CD4-positive, alpha-beta T cell (primary cell): Measurements from ENCODE around the gene CACNA2D4. TPM values are rescaled to one million over a fixed set of nuclear protein-coding genes. Genes with fewer than 3 reads are reported as not detected.

Source experiments
- ATAC-seq: fragments of 200-7000 bp; cut with Tn5 transposase; one replicate; pipeline ENCODE4 v1.10.0; 2022; ENCODE audit warnings: mild to moderate bottlenecking; ENCODE audit not compliant: poor library complexity
- CTCF ChIA-PET: fragments of 350-600 bp; sonication (Branson Sonifier 250); formaldehyde crosslinking; loops from one replicate; lab custom pipeline; 2021; ENCODE audit warnings: antibody characterized with exemption, inconsistent platforms; lab: Charles Lee
- POLR2A ChIA-PET: fragments of 350-600 bp; sonication (Branson Sonifier 250); formaldehyde crosslinking; loops from one replicate; lab custom pipeline; 2021; ENCODE audit warnings: antibody characterized with exemption, inconsistent platforms; lab: Charles Lee
- DNase-seq, 14 experiments: peaks; one replicate each; pipeline ENCODE4 v3.0.0-alpha.2; 2013 to 2020; ENCODE audit warnings: mixed read lengths in 2 of 14
- H3K27ac ChIP-seq, 2 donors: one replicate each; pipeline versions ENCODE4 v1.5.1 to v1.7.0; 2013; ENCODE audit warnings: low read length in 2 of 2, low read depth in 1 of 2, mild to moderate bottlenecking in 1 of 2
- H3K27me3 ChIP-seq, 2 experiments: 1 replicate in 1 of 2; 2 replicates in 1 of 2; pipeline versions ENCODE4 v1.6.1 to v1.7.0; 2013; ENCODE audit warnings: low read length in 2 of 2, control low read depth in 1 of 2, mild to moderate bottlenecking in 1 of 2, moderate library complexity in 1 of 2; ENCODE audit not compliant: insufficient read depth in 2 of 2, control insufficient read depth in 1 of 2
- H3K36me3 ChIP-seq: one replicate; pipeline ENCODE4 v1.6.1; 2013; ENCODE audit warnings: low read length, control low read depth; ENCODE audit not compliant: insufficient read depth
- H3K4me1 ChIP-seq: one replicate; pipeline ENCODE4 v1.6.1; 2013; ENCODE audit warnings: low read length, control low read depth; ENCODE audit not compliant: insufficient read depth
- H3K4me3 ChIP-seq: one replicate; pipeline ENCODE4 v1.5.1; 2013; ENCODE audit warnings: mild to moderate bottlenecking, low read length, moderate library complexity
- H3K9me3 ChIP-seq, 2 experiments: 1 replicate in 1 of 2; 2 replicates in 1 of 2; pipeline versions ENCODE4 v1.6.1 to v1.7.0; 2013; ENCODE audit warnings: low read length in 2 of 2, mild to moderate bottlenecking in 2 of 2, control low read depth in 1 of 2, moderate library complexity in 1 of 2; ENCODE audit not compliant: control insufficient read depth in 1 of 2, insufficient read depth in 1 of 2
- H3K27ac Mint-ChIP-seq: one replicate; pipeline ENCODE4 v1.8.0; 2020; ENCODE audit warnings: mixed read lengths
- H3K27me3 Mint-ChIP-seq: one replicate; pipeline ENCODE4 v1.8.0; 2021; ENCODE audit warnings: mixed read lengths
- H3K36me3 Mint-ChIP-seq: one replicate; pipeline ENCODE4 v1.8.0; 2021; ENCODE audit warnings: low read depth, mixed read lengths
- H3K4me1 Mint-ChIP-seq: one replicate; pipeline ENCODE4 v1.8.0; 2021; ENCODE audit warnings: low read depth, mixed read lengths
- H3K4me3 Mint-ChIP-seq: one replicate; pipeline ENCODE4 v1.8.0; 2020; ENCODE audit warnings: mild to moderate bottlenecking, mixed read lengths
- H3K9me3 Mint-ChIP-seq: one replicate; pipeline ENCODE4 v1.8.0; 2020; ENCODE audit warnings: mixed read lengths
- intact Hi-C, 2 experiments: fragments of 100-400 bp; cut with DNase I in 1 of 2; cut with micrococcal nuclease in 1 of 2; formaldehyde crosslinking; loops; one replicate each; pipeline versions ENCODE4 v1.15.1 to v1.9.0; 2023 to 2025; cut with DNase I, micrococcal nuclease
- polyA plus RNA-seq, 2 donors: library from polyadenylated mRNA; unstranded; fragments of 120-200 nt; gene quantifications; one replicate each; pipeline ENCODE4 v1.2.1, GENCODE V29; 2013
- total RNA-seq, 174 experiments: library from RNA in 2 of 174; stranded (reverse) in 2 of 174; gene quantifications; one replicate each; pipeline ENCODE4 v1.2.3 and lab custom pipeline; 2021 to 2026
- TF ChIP-seq, protein P1 (sequence below): fragments of 200-600 bp; IDR thresholded peaks from one replicate; pipeline ENCODE4 v1.8.0; 2022; ENCODE audit warnings: antibody characterized with exemption, mild to moderate bottlenecking

Gene CACNA2D4, protein sequence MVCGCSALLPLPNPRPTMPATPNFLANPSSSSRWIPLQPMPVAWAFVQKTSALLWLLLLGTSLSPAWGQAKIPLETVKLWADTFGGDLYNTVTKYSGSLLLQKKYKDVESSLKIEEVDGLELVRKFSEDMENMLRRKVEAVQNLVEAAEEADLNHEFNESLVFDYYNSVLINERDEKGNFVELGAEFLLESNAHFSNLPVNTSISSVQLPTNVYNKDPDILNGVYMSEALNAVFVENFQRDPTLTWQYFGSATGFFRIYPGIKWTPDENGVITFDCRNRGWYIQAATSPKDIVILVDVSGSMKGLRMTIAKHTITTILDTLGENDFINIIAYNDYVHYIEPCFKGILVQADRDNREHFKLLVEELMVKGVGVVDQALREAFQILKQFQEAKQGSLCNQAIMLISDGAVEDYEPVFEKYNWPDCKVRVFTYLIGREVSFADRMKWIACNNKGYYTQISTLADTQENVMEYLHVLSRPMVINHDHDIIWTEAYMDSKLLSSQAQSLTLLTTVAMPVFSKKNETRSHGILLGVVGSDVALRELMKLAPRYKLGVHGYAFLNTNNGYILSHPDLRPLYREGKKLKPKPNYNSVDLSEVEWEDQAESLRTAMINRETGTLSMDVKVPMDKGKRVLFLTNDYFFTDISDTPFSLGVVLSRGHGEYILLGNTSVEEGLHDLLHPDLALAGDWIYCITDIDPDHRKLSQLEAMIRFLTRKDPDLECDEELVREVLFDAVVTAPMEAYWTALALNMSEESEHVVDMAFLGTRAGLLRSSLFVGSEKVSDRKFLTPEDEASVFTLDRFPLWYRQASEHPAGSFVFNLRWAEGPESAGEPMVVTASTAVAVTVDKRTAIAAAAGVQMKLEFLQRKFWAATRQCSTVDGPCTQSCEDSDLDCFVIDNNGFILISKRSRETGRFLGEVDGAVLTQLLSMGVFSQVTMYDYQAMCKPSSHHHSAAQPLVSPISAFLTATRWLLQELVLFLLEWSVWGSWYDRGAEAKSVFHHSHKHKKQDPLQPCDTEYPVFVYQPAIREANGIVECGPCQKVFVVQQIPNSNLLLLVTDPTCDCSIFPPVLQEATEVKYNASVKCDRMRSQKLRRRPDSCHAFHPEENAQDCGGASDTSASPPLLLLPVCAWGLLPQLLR
- total RNA-seq (10 to 100 TPM; 10.5 to 11.3 TPM), total RNA-seq (lab: John Stamatoyannopoulos, UW) (1.8 to 17.2 (median 6.4) reads per million in 172 experiments)
- 18.7 TPM for polyA plus RNA-seq (2013, experiment 1 of 2)
- polyA plus RNA-seq (2013, experiment 2 of 2): 22.8 TPM

DNA sequence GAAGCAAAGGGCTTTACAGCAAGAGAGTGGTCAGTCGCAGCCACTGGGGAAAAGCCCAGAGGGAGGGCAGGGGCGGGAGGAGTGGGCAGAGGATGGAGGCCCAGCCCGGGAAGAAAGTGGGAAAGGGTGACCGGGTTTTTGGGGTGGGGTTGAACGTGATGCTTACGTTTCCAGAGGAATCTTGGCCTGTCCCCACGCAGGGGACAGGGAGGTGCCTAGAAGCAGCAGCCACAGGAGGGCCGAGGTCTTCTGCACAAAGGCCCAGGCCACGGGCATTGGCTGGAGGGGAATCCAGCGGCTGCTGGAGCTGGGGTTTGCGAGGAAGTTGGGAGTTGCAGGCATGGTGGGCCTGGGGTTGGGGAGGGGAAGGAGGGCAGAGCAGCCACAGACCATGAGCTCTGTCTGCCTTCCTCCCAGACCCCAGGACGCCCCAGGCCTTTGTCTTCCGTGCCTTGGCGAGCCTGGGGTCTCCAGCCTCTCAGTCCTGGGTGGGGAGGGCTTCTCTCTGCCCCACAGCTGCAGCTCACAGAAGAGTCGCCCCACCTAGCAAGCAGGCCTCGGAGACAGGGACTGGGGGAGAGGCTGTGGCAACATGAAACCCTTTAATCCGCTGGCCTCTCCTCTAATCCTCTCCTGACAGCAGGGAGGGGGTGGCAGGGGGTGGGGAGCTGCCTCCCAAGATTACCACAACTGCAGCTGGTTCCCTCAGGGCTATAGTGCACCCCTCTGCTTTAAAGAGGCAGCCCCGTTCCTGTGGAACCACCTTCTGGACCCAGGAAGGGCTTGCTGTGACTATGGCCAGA is at the start of gene CACNA2D4:
Gene CACNA2D4, minus strand, starts transcription at position 572 of the 803 bp plus-strand sequence. Its CDS starts 179 bp downstream, at position 393.
- no peak within 1 kb of the TSS for H3K27ac ChIP-seq
- Mint-ChIP-seq H3K4me3 (peak within 1 kb of the TSS; percentile 6), H3K4me1 (peaks cover 32% of the 10 kb centered on the region), H3K27me3 (peaks cover 18% of the 10 kb centered on the region), H3K27ac (no peak within 1 kb of the TSS), H3K36me3 (no peaks in the 10 kb centered on the region), H3K9me3 (no peaks in the 10 kb centered on the region)
- no peaks in the 10 kb centered on the region for H3K27me3 ChIP-seq
- H3K36me3 ChIP-seq: no peaks in the 10 kb centered on the region
- peaks cover 46% of the 10 kb centered on the region for H3K4me1 ChIP-seq
- no peaks in the 10 kb centered on the region for H3K9me3 ChIP-seq
- intact Hi-C loops: no loop called here
- ATAC-seq (no peak), DNase-seq (no peak)
- ChIA-PET CTCF (no interaction called here), POLR2A (no interaction called here)
- peak within 1 kb of the TSS; percentile 35 for H3K4me3 ChIP-seq
- TF ChIP-seq, protein P1, sequence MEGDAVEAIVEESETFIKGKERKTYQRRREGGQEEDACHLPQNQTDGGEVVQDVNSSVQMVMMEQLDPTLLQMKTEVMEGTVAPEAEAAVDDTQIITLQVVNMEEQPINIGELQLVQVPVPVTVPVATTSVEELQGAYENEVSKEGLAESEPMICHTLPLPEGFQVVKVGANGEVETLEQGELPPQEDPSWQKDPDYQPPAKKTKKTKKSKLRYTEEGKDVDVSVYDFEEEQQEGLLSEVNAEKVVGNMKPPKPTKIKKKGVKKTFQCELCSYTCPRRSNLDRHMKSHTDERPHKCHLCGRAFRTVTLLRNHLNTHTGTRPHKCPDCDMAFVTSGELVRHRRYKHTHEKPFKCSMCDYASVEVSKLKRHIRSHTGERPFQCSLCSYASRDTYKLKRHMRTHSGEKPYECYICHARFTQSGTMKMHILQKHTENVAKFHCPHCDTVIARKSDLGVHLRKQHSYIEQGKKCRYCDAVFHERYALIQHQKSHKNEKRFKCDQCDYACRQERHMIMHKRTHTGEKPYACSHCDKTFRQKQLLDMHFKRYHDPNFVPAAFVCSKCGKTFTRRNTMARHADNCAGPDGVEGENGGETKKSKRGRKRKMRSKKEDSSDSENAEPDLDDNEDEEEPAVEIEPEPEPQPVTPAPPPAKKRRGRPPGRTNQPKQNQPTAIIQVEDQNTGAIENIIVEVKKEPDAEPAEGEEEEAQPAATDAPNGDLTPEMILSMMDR: no peak

DNA sequence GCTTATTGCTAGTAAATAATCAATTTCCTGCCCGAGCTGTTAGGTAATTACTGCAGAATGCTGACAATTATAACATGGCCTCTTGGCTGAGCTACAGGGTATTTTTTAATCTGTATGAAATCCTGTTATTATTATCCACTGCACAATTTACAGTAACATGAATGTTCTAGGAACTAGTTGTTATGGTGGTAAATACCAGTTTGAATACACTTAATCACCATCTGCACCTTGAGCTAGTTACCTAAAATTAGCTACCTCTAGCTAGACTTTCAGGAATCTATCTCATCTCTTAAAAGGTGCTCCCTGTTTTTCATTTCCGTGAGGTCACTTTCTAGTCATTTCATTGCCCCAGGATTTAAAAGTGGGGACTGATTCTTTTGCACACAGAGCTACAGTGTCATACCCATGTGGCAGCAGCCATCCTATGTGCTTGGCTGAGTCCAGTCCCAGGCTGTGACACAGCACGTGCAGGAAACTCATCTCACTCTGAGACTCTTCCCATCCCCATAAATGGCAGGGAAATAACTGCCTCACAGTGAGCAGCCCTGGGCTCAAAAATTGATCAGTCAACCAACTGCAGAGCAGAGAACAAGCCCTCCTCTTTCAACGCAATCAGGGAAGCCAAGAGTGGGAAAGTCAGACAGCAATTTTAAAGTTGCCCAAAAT is 48.2 kb upstream of the CACNA2D4 start:
- H3K36me3 ChIP-seq: peaks cover 39% of the 10 kb centered on the region
- TF ChIP-seq, protein P1: no peak
- H3K4me3 ChIP-seq: no peak overlapping the region
- Mint-ChIP-seq H3K27ac (no peak overlapping the region), H3K4me3 (no peak overlapping the region), H3K4me1 (no peaks in the 10 kb centered on the region), H3K9me3 (no peaks in the 10 kb centered on the region), H3K36me3 (peaks cover 54% of the 10 kb centered on the region), H3K27me3 (no peaks in the 10 kb centered on the region)
- no peak overlapping the region for H3K27ac ChIP-seq
- ATAC-seq (no peak), DNase-seq (no peak)
- H3K9me3 ChIP-seq: no peaks in the 10 kb centered on the region
- H3K27me3 ChIP-seq: no peaks in the 10 kb centered on the region
- ChIA-PET POLR2A (no interaction called here), CTCF (no interaction called here)
- no peaks in the 10 kb centered on the region for H3K4me1 ChIP-seq
- intact Hi-C loops: no loop called here
